ENCODE data around the gene DNAJC8. TPM values are rescaled to one million over a fixed set of nuclear protein-coding genes. Genes with fewer than 3 reads are reported as not detected.

DNAJC8 gene
- total RNA-seq, 4 donors from 2014 or later = 68.4 to 90.3 (median 80.5) TPM

DNA sequence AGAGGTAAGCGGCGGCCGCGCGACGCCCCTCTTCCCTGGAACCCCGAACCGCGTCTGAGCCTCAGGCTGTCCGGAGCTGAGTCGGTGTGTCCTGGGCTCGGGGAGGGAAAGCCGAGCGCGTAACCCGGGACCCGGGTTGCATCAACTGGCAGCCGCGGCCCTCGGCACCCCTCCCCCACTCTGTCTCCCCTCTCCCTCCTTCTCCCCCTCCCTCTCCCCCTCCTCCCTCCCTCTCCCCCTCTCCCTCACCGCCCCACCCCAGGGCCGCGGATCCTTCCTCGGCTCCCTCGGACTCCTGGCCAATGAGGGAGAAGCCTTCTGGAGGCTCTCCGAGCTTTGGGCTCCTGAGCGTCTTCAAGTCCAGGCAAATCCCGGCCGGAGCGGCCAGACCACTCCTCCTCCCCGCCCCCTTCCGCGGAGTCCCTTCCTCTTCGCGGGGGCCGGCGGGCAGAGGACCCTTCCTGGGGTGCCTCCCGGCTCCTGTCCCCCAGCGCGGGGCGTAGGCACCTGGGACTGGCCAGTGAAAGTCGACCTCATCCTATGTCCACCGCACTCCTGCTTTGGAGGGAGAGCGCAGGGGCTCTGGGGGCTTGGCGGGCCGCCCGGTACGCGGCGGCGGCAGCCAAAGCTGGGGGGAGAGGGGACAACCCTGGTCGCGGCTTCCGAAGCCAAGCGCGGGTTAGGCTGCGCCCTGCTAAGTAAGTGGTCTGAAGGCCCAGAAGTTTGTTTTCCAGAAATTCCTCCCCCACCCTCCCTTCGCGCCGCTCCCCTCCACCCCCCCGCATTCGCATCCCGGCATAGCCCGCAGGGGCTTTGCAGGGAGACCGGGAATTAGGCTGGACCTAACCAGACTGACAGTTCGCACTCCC, 27.3 kb upstream of the DNAJC8 start:
- H3K9me3 ChIP-seq = no peaks in the 10 kb centered on the region
- 0% methylated on average over 1 of the region's 66 CpGs; no CpG with 5 or more reads in 1 of the 2 donors for WGBS, 2 donors (ENCODE audit: low coverage in 1 of 2)
- TF ChIP-seq EP300 (IDR thresholded peaks at IDR 0.05) = no peak
- TF ChIP-seq POLR2A (IDR thresholded peaks at IDR 0.05) = no peak
- TF ChIP-seq POLR2AphosphoS5 (IDR thresholded peaks at IDR 0.05) = no peak
- TF ChIP-seq, protein P1, sequence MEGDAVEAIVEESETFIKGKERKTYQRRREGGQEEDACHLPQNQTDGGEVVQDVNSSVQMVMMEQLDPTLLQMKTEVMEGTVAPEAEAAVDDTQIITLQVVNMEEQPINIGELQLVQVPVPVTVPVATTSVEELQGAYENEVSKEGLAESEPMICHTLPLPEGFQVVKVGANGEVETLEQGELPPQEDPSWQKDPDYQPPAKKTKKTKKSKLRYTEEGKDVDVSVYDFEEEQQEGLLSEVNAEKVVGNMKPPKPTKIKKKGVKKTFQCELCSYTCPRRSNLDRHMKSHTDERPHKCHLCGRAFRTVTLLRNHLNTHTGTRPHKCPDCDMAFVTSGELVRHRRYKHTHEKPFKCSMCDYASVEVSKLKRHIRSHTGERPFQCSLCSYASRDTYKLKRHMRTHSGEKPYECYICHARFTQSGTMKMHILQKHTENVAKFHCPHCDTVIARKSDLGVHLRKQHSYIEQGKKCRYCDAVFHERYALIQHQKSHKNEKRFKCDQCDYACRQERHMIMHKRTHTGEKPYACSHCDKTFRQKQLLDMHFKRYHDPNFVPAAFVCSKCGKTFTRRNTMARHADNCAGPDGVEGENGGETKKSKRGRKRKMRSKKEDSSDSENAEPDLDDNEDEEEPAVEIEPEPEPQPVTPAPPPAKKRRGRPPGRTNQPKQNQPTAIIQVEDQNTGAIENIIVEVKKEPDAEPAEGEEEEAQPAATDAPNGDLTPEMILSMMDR (IDR thresholded peaks at IDR 0.05) = no peak
- peaks cover 0 to 42% (median 10%) of the 10 kb centered on the region in 3 donors for H3K4me1 ChIP-seq
- peak overlapping the region; percentile 62 to 77 for H3K4me3 ChIP-seq
- no peaks in the 10 kb centered on the region for H3K36me3 ChIP-seq
- ATAC-seq = peak; percentile 76
- H3K27me3 ChIP-seq = no peaks in the 10 kb centered on the region
- H3K27ac ChIP-seq = peak overlapping the region; percentile 71 to 99 (median 96)

DNA sequence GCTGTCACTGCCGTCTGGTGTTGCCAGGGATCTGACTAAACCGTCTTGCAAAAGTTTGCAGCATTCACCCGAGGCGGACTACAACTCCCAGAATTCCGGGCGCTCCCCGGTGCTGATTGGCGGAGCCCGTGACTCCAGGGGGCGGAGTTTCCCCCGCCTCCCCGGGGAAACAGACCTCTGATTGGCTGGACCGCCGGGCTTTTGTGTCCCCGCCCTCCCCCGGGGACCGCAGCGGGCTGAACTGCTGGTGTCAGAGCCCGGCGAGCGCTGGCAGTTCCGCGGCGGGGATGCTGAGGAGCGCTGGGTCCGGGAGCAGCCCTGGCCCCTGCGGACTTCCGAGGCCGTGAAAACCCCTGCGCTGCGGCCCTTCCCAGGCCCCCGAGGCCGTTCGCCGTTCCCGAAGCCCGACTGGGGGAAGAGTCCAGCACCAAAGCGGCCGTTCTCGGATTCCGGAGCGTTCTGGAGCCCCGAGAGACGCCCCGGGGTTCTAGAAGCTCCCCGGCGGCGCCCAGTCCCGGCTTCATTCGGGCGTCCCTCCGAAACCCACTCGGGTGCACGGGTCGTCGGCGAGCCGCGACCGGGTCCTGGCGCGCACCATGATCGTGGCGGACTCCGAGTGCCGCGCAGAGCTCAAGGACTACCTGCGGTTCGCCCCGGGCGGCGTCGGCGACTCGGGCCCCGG, 26.6 kb upstream of the DNAJC8 start, which contains the start of gene SESN2:
SESN2 (plus strand) TSS at position 267 of the 682 bp plus-strand sequence; CDS start at position 597, 330 bp downstream.
- WGBS, 2 donors (ENCODE audit: low coverage in 1 of 2) = no CpG with 5 or more reads among the region's 76 CpGs
- Histone ChIP-seq H3K9me3 (no peaks in the 10 kb centered on the region), H3K27me3 (no peaks in the 10 kb centered on the region), H3K4me3 (peak within 1 kb of the TSS; percentile 62 to 77), H3K27ac (peak within 1 kb of the TSS; percentile 71 to 99 (median 96)), H3K36me3 (no peaks in the 10 kb centered on the region), H3K4me1 (peaks cover 0 to 40% (median 10%) of the 10 kb centered on the region in 3 donors)
- TF ChIP-seq POLR2AphosphoS5 (IDR thresholded peaks at IDR 0.05) = peak; percentile 98
- TF ChIP-seq, protein P1 (IDR thresholded peaks at IDR 0.05) = no peak
- TF ChIP-seq POLR2A (IDR thresholded peaks at IDR 0.05) = peak; percentile 97 to 98
- ATAC-seq = peak; percentile 97

DNA sequence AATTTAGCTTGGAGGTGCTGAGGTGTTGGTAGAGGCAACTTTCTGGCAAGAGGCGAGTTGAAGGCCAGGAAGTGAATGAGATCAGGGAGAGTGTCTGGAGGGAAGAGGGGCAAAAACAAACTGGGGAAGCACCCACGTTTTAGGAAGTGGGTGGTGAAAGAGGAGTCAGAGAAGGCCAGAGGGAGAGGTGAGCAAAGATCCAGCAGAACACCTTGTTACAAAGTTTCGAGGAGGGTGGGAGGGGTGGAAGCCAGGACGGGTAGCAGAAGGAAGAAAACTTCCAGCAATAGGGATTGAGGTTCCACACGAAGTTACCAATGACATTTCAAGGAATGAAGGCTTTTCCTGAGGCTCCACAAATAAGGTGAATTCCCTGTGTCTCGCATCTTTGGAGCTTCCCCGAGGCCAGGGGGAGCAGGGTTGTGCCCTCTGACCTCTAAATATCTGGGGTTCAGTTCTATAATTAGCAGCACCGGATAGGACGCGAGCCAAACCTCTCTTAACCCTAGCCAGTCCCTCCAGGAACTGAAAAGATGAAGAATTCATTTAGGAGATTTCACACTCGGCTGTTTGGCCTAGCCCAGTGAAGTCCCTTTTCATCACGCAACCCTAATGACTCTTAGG, 25.9 kb upstream of the DNAJC8 start:
- Histone ChIP-seq H3K4me3 (peak overlapping the region in 1 of 2 donors; percentile 77), H3K9me3 (no peaks in the 10 kb centered on the region), H3K27ac (peak overlapping the region in 3 of 4 donors; percentile 69 to 99 (median 98)), H3K4me1 (peaks cover 0 to 40% (median 10%) of the 10 kb centered on the region in 3 donors), H3K27me3 (no peaks in the 10 kb centered on the region), H3K36me3 (no peaks in the 10 kb centered on the region)
- no peak for ATAC-seq
- no peak for TF ChIP-seq POLR2A (IDR thresholded peaks at IDR 0.05)
- no peak for TF ChIP-seq POLR2AphosphoS5 (IDR thresholded peaks at IDR 0.05)
- TF ChIP-seq, protein P1 (IDR thresholded peaks at IDR 0.05) = no peak
- TF ChIP-seq EP300 (IDR thresholded peaks at IDR 0.05) = no peak
- 4 to 6% methylated on average over 5 to 12 of the region's 12 CpGs for WGBS, 2 donors (ENCODE audit: low coverage in 1 of 2)

DNA sequence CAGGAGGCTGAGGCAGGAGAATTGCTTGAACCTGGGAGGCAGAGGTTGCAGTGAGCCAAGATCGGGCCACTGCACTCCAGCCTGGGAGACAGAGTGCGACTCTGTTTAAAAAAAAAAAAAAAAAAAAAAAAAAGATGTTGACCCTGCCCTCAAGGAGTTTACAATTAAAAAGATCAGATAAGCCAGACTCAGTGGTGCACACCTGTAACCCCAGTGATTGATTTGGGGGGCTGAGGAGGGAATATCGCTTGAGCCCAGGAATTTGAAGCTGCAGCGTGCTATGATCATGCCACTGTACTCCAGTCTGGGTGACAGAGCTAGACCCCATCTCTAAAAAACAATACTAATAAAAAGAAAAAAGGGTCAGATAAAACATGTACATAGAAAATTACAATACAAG, 24.9 kb upstream of the DNAJC8 start:
- 100% methylated on average over 2 of the region's 4 CpGs for WGBS, 2 donors (ENCODE audit: low coverage in 1 of 2)
- ATAC-seq = no peak
- no peaks in the 10 kb centered on the region for H3K9me3 ChIP-seq
- peaks cover 0 to 33% (median 10%) of the 10 kb centered on the region in 3 donors for H3K4me1 ChIP-seq
- no peak overlapping the region for H3K27ac ChIP-seq
- TF ChIP-seq EP300 (IDR thresholded peaks at IDR 0.05) (no peak), POLR2AphosphoS5 (IDR thresholded peaks at IDR 0.05) (no peak), POLR2A (IDR thresholded peaks at IDR 0.05) (no peak)
- TF ChIP-seq, protein P1 (IDR thresholded peaks at IDR 0.05) = no peak
- H3K27me3 ChIP-seq = no peaks in the 10 kb centered on the region
- no peak overlapping the region for H3K4me3 ChIP-seq
- H3K36me3 ChIP-seq = no peaks in the 10 kb centered on the region
